Measurements from ENCODE around the gene PLEKHF1. TPM values are rescaled to one million over a fixed set of nuclear protein-coding genes. Genes with fewer than 3 reads are reported as not detected.

The PLEKHF1 gene
- total RNA-seq, 1 experiment from 2014 or later: 8.0 TPM

DNA sequence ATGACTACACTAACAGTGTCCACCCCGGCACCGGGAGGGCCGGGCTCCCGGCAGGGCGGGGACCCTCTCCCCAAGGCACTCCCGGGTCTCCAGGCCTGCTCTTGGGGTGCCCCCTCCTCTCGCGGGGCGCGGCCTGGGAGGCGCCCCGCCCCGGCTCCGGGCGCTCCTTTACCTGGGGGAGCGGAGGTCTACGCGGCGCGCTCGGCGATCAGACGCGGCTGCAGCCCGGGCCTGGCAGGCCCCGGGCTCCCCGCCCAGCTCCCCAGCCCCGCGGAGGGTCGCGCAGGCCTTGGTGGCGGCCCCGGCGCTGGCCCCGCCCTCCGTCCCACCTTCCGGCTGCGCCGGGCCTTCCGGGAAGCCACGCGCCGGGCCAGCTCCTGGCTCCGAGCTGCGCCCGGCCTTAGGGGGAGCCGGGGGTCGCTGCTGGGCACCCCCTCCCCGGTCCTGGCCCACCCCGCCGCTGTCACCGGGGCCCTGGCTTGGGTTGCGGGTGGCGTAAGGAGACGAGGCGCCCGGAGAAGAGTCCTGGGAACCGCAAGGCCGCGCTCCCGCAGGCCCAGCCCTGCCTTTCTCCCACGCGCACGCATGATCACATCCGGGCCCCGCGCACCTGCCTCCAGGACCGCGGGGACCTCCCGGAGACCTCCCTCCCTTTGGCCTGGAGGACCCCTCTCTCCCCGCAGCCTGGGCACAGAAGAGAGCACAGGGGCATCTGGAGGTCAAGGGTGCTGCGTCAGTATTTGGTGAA lies 49.9 kb downstream of the PLEKHF1 start, which contains the start of gene C19orf12:
TSS of gene C19orf12 (minus strand) at position 309 of the 748 bp plus-strand sequence. CDS start 6,848 bp downstream, outside the sequence.
- Histone ChIP-seq H3K36me3 (peaks cover 3% of the 10 kb centered on the region; the same call in 1 of the 2 replicates), H3K27ac (peak within 1 kb of the TSS; percentile 91), H3K9me3 (replicated peaks) (no peaks in the 10 kb centered on the region), H3K27me3 (replicated peaks) (no peaks in the 10 kb centered on the region), H3K4me1 (replicated peaks) (peaks cover 13% of the 10 kb centered on the region), H3K4me3 (peak within 1 kb of the TSS; percentile 95)
- DNase-seq (ENCODE audit: low read depth in 1 of 2, low spot score in 2 of 2): peak in 1 of 2 experiments; percentile 49

DNA sequence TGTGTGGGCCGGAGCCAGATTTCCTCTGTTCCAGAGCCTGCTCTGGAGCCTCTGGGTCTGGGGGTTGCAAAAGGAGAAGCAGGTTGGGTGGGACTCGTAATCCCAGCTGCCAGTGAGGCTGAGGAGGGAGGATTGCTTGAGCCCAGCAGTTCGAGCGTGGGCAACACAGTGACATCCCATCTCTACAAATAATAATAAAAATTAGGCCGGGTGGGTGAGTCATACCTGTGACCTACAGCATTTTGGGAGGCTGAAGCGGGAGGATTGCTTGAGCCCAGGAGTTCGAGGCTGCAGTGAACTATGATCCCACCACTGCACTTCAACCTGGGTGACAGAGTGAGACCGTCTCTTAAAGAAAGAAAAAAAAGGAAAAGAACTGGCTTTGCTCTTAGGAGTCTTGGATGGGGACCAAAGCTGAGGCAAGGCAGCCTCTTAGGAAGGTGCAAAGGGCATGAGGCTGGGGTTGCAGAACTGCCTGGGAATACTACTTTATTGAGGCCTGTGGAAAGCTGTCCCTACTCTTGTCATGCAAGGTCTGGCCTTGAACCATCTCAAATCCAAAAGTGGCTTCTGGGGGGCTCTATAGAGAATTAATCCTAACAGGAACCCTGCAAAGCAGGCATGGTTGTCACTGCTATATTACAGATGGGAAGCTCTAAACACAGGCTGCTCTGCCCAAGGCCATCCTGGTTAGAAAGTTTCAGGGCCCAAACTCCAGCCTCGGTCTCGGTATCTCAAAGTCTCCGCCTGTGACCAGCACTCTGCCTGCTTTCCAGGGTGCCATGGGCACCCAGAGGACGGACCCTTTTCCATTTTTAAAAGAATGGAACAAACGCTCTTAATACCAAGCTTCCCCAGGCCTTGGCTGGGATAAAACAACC lies 50.7 kb downstream of the PLEKHF1 start:
- peaks cover 3% of the 10 kb centered on the region; the same call in 1 of the 2 replicates for H3K36me3 ChIP-seq
- H3K4me3 ChIP-seq: peak overlapping the region; percentile 95
- no peaks in the 10 kb centered on the region for H3K27me3 ChIP-seq (replicated peaks)
- peak in 1 of 2 experiments; percentile 10 for DNase-seq (ENCODE audit: low read depth in 1 of 2, low spot score in 2 of 2)
- peak overlapping the region; percentile 91 for H3K27ac ChIP-seq
- peaks cover 13% of the 10 kb centered on the region for H3K4me1 ChIP-seq (replicated peaks)
- H3K9me3 ChIP-seq (replicated peaks): no peaks in the 10 kb centered on the region

DNA sequence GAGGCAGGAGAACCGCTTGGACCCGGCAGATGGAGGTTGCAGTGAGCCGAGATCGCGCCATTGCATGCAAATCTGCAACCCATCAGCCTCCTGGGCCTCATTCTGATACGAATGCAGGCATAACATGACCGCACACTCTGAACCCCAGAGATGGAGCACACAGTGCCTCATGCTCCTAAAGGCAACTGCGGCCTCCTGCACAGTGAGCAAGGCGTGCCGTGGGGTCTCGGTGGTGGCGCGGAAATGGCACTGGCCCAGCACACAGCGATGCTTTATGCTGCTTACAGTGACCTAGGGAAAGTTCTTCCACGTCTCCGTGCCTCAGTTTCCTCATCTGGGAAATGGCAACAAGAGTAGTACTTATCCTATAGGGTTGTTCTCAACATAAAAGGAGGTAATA lies 51.8 kb downstream of the PLEKHF1 start:
- H3K27ac ChIP-seq: no peak overlapping the region
- H3K36me3 ChIP-seq: peaks cover 3% of the 10 kb centered on the region; the same call in 1 of the 2 replicates
- H3K4me3 ChIP-seq: no peak overlapping the region
- peaks cover 6% of the 10 kb centered on the region; the same call in 1 of the 2 replicates for H3K27me3 ChIP-seq (replicated peaks)
- H3K9me3 ChIP-seq (replicated peaks): no peaks in the 10 kb centered on the region
- DNase-seq (ENCODE audit: low read depth in 1 of 2, low spot score in 2 of 2): no peak
- peaks cover 13% of the 10 kb centered on the region for H3K4me1 ChIP-seq (replicated peaks)

DNA sequence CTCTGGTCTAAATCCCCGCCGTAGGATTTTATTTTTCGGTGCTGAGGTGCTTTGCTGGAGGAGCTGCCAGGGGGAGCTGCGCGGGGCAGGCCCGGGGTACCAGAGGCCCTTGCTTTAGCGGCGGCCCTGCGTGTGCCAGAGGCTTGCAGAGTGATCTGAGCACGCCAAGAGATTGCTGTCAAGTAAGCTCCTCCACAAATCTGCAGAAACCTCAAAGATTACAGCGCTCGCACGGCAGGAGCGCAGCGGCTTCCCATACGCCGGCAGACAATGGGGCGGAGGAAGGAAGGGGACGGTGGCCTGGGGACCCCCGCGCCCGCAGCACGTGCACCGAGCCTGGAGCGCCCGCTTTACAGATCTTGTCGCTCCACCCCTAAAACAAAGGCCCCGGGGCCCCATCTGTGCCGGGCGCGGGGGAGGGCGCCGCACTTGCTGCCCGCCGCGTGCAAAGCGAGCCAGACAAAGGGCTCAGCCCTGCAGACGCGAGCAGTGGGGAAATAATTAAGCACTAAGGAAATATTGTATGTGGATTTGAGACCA lies 58.9 kb downstream of the PLEKHF1 start:
- H3K4me3 ChIP-seq: no peak overlapping the region
- DNase-seq (ENCODE audit: low read depth in 1 of 2, low spot score in 2 of 2): no peak
- H3K4me1 ChIP-seq (replicated peaks): no peaks in the 10 kb centered on the region
- H3K27ac ChIP-seq: no peak overlapping the region
- H3K9me3 ChIP-seq (replicated peaks): no peaks in the 10 kb centered on the region
- H3K36me3 ChIP-seq: no peaks in the 10 kb centered on the region
- H3K27me3 ChIP-seq (replicated peaks): peaks cover 32% of the 10 kb centered on the region

DNA sequence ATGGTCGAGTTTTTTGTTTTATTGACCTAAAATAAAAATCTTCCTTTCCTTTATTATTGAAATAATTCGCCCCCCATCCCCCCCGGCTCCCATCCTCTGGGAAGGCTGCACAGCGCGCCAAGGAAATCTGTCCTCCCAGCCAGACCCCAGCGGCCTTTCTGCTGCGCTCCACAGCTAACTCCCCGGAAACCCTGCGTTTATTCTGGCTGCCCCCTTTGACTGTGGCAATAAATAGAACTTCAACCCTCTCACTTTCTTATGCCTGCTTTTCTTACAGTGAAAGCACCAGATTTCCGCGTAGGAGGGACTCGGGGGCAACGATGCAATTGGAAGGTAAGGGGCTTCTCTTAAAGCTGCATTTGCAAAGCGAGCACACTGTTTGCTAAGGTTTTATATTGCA lies 59.5 kb downstream of the PLEKHF1 start:
- peaks cover 32% of the 10 kb centered on the region for H3K27me3 ChIP-seq (replicated peaks)
- H3K4me1 ChIP-seq (replicated peaks): no peaks in the 10 kb centered on the region
- H3K9me3 ChIP-seq (replicated peaks): no peaks in the 10 kb centered on the region
- no peak overlapping the region for H3K4me3 ChIP-seq
- no peaks in the 10 kb centered on the region for H3K36me3 ChIP-seq
- no peak for DNase-seq (ENCODE audit: low read depth in 1 of 2, low spot score in 2 of 2)
- no peak overlapping the region for H3K27ac ChIP-seq

Other genes with a start within 250 kb of the PLEKHF1 start
- not detected in 2 replicates for gene VSTM2B, start 139.5 kb upstream of the PLEKHF1 start, total RNA-seq (2014; rRNA removed; shearing (Covaris generic))
- 92.4 and 113 TPM in 2 replicates for gene POP4, start 59.2 kb upstream of the PLEKHF1 start, total RNA-seq (2014; rRNA removed; shearing (Covaris generic))
- 35.3 and 40.1 TPM in 2 replicates for gene C19orf12, start 49.8 kb downstream of the PLEKHF1 start, total RNA-seq (2014; rRNA removed; shearing (Covaris generic))
- 23.0 and 24.4 TPM in 2 replicates for gene CCNE1, start 146.5 kb downstream of the PLEKHF1 start, total RNA-seq (2014; rRNA removed; shearing (Covaris generic))

Measured in SJSA1 (cell line).